Raji (cell line): ENCODE measurements around the gene FBXW4.

ENCODE experiments used
- POLR2A ChIP-seq: IDR thresholded peaks from 2 replicates; pipeline ENCODE4 v1.6.1; 2011; ENCODE audit warnings: low read depth, low read length, control low read depth; ENCODE audit not compliant: insufficient read depth

Gene FBXW4

DNA sequence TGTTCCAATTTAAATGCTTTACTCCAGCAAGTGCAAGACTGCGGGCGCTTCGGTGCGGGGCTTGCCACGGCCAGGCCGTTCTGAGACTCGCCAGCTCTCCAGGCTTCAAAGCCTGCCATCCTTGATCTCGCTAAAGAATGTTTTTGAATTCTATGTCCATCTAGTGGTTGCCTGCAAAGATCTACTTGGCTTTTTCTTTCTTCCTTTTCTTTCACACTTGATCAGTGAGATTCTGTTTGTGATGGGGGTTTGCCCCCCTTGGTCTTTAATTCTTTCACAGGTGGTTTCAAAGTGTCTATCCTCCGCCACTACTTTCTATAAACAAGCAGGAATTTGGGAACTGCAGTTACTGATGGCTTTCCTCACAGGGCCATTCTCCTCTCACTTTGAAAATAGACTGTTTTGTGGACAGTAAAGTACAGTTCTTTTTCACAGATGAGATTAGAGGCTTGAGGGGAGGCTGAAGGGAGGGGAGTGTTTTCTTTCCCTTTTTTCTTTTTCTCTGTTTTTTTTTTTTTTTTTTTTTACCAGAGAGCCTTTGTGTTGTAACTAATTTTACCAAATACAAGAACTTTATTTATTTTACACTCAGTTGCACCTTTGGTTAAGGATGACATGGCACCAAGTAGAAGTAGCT, 15.2 kb upstream of the FBXW4 start:
- TF ChIP-seq POLR2A, result no peak

DNA sequence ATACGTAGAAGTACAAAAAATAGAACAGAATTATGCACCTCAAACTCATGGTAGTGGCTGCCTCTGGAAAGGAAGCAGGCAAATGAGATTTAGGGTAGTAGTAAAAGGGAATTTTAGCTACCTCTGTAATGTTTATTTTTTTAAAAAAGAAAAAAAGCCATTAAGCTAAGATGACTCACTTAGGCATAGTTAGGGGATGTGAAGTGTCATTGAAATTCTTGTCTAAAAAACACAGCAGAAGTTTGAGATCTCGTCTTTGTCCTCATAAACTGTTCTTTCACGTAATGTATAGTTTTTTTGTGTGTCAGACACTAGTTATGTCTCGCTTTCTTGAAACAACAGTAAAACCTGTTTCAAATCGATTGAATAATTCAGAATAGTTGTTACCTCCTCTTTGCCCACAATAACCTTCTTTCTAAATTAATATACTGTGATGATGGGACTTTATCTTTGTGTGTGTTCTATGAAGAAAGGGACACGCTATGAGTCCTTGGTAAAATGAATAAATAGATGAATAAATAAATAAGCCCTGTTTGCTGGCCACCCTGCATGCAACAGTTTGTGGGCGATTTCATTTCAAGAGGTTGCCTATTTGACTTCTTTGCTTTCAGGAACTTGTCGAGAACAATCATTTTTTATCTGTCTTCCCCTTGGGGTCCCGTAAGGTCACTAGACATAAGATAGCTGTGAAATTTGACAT, 14.5 kb upstream of the FBXW4 start:
- TF ChIP-seq POLR2A, result no peak

GRCh38 chr10:101708870-101709269, 13.9 kb upstream of the FBXW4 start:
- no peak for TF ChIP-seq POLR2A

DNA sequence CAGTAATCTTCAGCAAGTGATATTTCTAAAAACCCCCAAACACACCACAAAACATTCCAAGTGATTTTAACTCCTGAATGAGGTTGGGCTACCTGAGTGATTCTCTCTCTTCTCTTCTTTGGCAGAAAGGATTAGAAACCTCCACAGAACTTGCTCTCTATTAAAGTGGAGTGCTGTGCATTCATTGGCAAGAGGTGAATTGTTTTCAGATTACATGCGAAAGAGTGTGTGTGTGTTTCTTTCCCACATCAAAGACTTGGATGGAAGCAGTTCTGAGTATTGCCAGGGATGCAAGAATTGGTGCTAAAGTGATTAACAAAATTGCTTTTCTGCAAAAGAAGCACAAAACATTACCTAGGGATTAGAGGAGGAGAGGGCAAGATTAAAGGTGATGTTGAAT, 13.1 kb upstream of the FBXW4 start:
- TF ChIP-seq POLR2A, result no peak

- no peak for TF ChIP-seq POLR2A
Measured at GRCh38 chr10:101704331-101704730, 9.4 kb upstream of the FBXW4 start.

- TF ChIP-seq POLR2A, result no peak
Measured at GRCh38 chr10:101696632-101697031, 1.7 kb upstream of the FBXW4 start.

DNA sequence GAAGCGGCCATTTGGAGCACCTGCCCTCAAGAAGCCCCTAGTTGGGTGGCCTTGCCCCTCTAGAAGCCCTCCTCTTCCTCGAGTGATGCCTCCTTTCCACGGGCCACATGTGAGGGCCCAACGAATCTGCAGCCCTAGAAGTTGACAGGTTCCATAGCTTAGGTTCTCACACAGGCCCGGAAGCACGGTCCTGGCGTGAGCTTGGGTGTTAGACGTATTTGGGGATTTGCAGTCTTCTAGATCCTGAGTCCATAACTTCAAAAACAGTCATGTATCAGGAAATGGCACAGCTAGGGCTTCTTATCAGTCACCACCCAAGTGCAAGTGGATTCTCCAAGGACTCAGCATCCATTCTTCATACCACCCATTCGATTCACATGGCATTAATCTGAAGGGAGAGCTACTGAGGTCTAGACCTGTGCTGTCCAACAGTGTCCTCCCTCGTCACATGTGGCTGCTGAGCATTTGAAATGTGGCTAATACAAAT, 477 bp upstream of the FBXW4 start:
- no peak for TF ChIP-seq POLR2A

DNA sequence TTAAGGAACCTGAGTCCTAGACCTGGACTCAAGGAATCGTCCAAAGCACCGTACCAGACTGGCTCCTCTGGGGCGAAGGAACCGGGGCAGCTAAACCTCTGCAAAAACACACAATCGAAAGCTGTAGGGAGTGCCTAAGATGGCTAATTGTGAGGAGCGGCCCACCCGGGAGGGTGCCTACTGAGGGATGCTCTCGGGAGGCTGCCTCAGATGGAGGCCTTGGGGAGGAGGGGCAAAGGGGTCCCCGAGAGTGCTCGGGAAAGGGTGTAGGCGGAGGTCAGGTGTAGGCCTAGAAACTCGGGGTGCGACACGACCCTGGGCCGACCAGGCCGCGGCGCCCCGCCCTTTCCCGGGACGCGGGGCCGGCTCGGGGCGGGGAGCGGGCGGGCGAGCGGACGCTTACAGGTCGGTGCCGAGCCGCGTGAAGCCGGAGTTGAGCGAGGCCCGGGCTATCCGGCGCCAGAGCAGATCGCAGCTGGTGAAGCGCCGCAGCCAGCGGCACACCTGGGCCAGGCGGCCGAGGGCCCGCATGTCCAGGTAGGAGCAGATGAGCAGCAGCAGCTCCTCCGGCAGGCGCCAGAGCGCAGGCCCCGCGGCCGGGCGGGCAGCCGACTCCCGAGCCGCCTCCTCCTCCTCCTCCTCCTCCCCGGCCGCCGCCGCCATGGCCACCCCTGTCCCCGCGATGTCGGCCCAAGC, 844 bp downstream of the FBXW4 start:
- peak; percentile 62; the same call in 1 of the 2 replicates for TF ChIP-seq POLR2A

DNA sequence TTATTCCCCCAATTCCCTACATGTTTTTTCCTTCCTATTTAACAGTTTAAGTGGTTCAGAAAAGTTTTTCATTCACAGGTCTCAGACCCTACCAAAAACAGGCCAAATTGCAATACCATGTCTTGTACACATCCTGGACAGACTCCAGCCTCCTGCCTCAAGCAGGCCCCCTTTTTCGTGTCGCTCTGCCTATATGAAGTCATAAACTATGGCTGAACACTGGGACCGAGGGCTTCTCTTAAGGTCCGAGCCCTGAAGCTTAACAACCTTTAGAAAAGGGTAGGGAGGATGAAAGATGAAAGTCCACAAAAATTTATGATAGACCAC, 1.4 kb downstream of the FBXW4 start:
- no peak; the same call in 1 of the 2 replicates for TF ChIP-seq POLR2A

- no peak for TF ChIP-seq POLR2A
Measured at GRCh38 chr10:101691081-101691480, 3.9 kb downstream of the FBXW4 start.

GRCh38 chr10:101690461-101690860, 4.5 kb downstream of the FBXW4 start:
- no peak for TF ChIP-seq POLR2A

DNA sequence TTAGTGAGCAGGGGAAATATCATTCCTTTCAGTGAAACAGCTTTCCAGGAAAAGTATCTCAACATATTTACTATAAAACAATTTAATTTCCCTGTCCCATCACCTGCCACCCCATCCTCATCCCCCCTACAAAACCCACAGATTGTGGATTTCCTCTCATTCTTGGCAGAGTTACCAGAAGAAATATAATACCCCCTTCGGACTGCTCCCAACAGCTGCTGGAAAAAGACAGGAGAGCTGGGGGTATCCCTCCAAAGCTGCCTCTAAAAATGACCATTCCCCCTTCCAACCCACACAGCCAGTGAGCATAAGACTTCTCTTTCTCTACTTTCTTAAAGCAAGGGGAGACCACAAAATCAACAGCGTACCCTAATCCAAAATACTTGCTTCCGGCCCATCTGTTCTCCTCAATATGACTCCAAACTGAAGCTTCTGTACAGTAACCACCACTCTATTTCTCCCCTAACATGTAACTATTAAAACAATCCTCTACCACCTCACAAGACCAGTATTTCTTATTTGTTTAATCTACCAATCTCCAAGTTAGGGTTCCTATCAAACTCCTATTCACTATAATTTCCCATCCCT, 7.8 kb downstream of the FBXW4 start:
- no peak for TF ChIP-seq POLR2A

GRCh38 chr10:101686133-101686925, 8.6 kb downstream of the FBXW4 start:
- no peak for TF ChIP-seq POLR2A

DNA sequence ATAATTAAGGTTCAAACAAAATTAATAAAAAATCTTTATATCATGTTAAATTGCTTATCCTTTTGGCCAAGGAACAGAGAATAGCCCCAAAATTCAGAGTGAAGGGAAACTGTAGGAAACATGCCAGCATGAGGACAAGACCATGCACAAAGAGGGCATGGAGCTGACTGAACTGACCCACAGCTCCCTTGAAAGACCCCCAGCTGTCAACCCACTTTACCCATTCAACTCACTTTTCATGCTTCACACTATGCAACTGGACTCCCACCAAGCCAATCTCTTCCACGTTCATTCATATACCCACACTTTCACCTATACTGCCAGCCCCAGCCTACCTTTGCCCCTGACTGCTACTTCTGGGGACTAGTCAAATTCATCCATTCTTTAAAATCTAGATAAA, 10.2 kb downstream of the FBXW4 start:
- TF ChIP-seq POLR2A, result no peak

GRCh38 chr10:101683276-101683675, 11.7 kb downstream of the FBXW4 start:
- no peak for TF ChIP-seq POLR2A
